Panc1 (cell line): Measurements from ENCODE around the gene IQGAP1. TPM values are rescaled to one million over a fixed set of nuclear protein-coding genes. Genes with fewer than 3 reads are reported as not detected.

Source experiments
- ATAC-seq: fragments of 200-7000 bp; cut with Tn5 transposase; 2 replicates; pipeline ENCODE4 v1.9.1; 2020; ENCODE audit warnings: mild to moderate bottlenecking, moderate library complexity
- BruUV-seq: library from RNA; stranded (reverse); fragments of 400-500 nt; replicated peaks from 2 replicates; lab custom pipeline; 2021; lab: Mats Ljungman, UMichigan
- CTCF ChIA-PET: fragments of 300-600 bp; sonication (Branson Sonifier 250); formaldehyde crosslinking; loops from one replicate; lab custom pipeline; 2022; ENCODE audit warnings: antibody characterized with exemption; lab: Charles Lee
- POLR2A ChIA-PET: fragments of 300-600 bp; sonication (Branson Sonifier 250); formaldehyde crosslinking; loops from one replicate; lab custom pipeline; 2022; ENCODE audit warnings: antibody characterized with exemption; lab: Charles Lee
- DNase-seq: peaks from one replicate; pipeline ENCODE4 v3.0.0-alpha.2; 2010; ENCODE audit warnings: low read depth, low spot score
- H3K27ac ChIP-seq: 2 replicates; pipeline ENCODE4 v1.5.1; 2011; ENCODE audit warnings: mild to moderate bottlenecking, low read length, inconsistent platforms
- H3K27me3 ChIP-seq: fragments of 200-500 bp; sonication (Bioruptor generic); 2 replicates; pipeline ENCODE4 v1.6.0; 2014; ENCODE audit warnings: low read length, inconsistent platforms; ENCODE audit not compliant: control insufficient read depth, insufficient read depth
- H3K36me3 ChIP-seq: fragments of 200-500 bp; sonication (Bioruptor generic); 2 replicates; pipeline ENCODE4 v1.5.1; 2014; ENCODE audit warnings: inconsistent platforms, mild to moderate bottlenecking, low read length, moderate library complexity; ENCODE audit not compliant: control insufficient read depth, insufficient read depth
- H3K4me1 ChIP-seq: 2 replicates; pipeline ENCODE4 v1.5.1; 2011; ENCODE audit warnings: inconsistent platforms, mild to moderate bottlenecking, low read length, moderate library complexity; ENCODE audit not compliant: control insufficient read depth, insufficient read depth
- H3K4me3 ChIP-seq, 2 experiments: 2 replicates each; pipeline ENCODE4 v1.5.1; 2011 to 2012; ENCODE audit warnings: low read depth in 2 of 2, low read length in 2 of 2, mild to moderate bottlenecking in 2 of 2, inconsistent platforms in 1 of 2, moderate library complexity in 1 of 2
- H3K9me3 ChIP-seq: fragments of 200-500 bp; sonication (Bioruptor generic); 2 replicates; pipeline ENCODE4 v1.5.1; 2014; ENCODE audit warnings: low read depth, mild to moderate bottlenecking, inconsistent platforms, low read length, moderate library complexity; ENCODE audit not compliant: control insufficient read depth, insufficient read depth
- CTCF ChIP-seq: fragments of 450-650 bp; IDR thresholded peaks from 2 replicates; pipeline ENCODE4 v1.5.1; 2017; ENCODE audit warnings: mild to moderate bottlenecking
- POLR2AphosphoS5 ChIP-seq: IDR thresholded peaks from 2 replicates; pipeline ENCODE4 v1.6.1; 2012; ENCODE audit warnings: mild to moderate bottlenecking, low read depth, low read length, moderate library complexity
- REST ChIP-seq, 2 experiments: IDR thresholded peaks; 2 replicates each; pipeline ENCODE4 v1.6.1; 2011 to 2012; ENCODE audit warnings: low read depth in 2 of 2, control low read depth in 1 of 2, low read length in 1 of 2, mild to moderate bottlenecking in 1 of 2, moderate library complexity in 1 of 2; ENCODE audit not compliant: insufficient read depth in 1 of 2
- SIN3A ChIP-seq: IDR thresholded peaks from 2 replicates; pipeline ENCODE4 v1.6.1; 2012; ENCODE audit warnings: low read depth, mild to moderate bottlenecking, low read length, moderate library complexity, borderline replicate concordance; ENCODE audit not compliant: insufficient read depth
- TCF7L2 ChIP-seq: IDR thresholded peaks from 2 replicates; pipeline ENCODE4 v1.6.1; 2011; ENCODE audit warnings: mild to moderate bottlenecking, low read depth, low read length, inconsistent platforms
- in situ Hi-C: cut with HindIII; loops from 2 replicates; pipeline ENCODE4 v1.10.0; 2016; ENCODE audit warnings: low sequenced_read_pairs, low pct_unique_long_range_greater_than_20kb
- intact Hi-C: fragments of 100-400 bp; cut with micrococcal nuclease; formaldehyde crosslinking; loops from one replicate; pipeline ENCODE4 v1.10.0; 2022; ENCODE audit not compliant: unreplicated experiment
- total RNA-seq: library from RNA; stranded (reverse); gene quantifications from one replicate; pipeline ENCODE4 v1.2.1, GENCODE V29; 2021; ENCODE audit not compliant: unreplicated experiment

Gene IQGAP1
- total RNA-seq, 1 experiment from 2014 or later, result 228 TPM

- in situ Hi-C loops, result no loop called here
- H3K9me3 ChIP-seq, result no peaks in the 10 kb centered on the region
- peaks cover 33% of the 10 kb centered on the region for H3K36me3 ChIP-seq
- H3K27ac ChIP-seq, result no peak overlapping the region
- intact Hi-C loops, result no loop called here
- DNase-seq, result no peak
- H3K4me1 ChIP-seq, result no peaks in the 10 kb centered on the region
- no TSS peak for BruUV-seq
- no peak for ATAC-seq
- TF ChIP-seq POLR2AphosphoS5, result no peak
- TF ChIP-seq TCF7L2, result no peak
- no peak for TF ChIP-seq REST (IDR thresholded peaks at IDR 0.05; ENCODE audit: insufficient read depth in 1 of 2, low read depth in 2 of 2, low read length in 1 of 2)
- no peak for TF ChIP-seq CTCF
- no peak for TF ChIP-seq SIN3A
- CTCF ChIA-PET, result no interaction called here
- no peaks in the 10 kb centered on the region for H3K27me3 ChIP-seq
- POLR2A ChIA-PET, result no interaction called here
- H3K4me3 ChIP-seq, result no peak overlapping the region
These were observed 83.1 kb downstream of the IQGAP1 start for GRCh38 chr15:90471126-90471525.

- POLR2A ChIA-PET, result no interaction called here
These were observed 83.7 kb downstream of the IQGAP1 start for GRCh38 chr15:90471769-90472168.

More at GRCh38 chr15:90471769-90472168, 83.7 kb downstream of the IQGAP1 start:
- CTCF ChIA-PET, result no interaction called here
- DNase-seq (no peak), ATAC-seq (no peak)
- H3K27ac ChIP-seq, result no peak overlapping the region
- peaks cover 36% of the 10 kb centered on the region for H3K36me3 ChIP-seq
- no peaks in the 10 kb centered on the region for H3K4me1 ChIP-seq
- no peaks in the 10 kb centered on the region for H3K9me3 ChIP-seq
- no peak overlapping the region for H3K4me3 ChIP-seq
- no peak for TF ChIP-seq SIN3A
- TF ChIP-seq CTCF, result no peak
- TF ChIP-seq REST (IDR thresholded peaks at IDR 0.05; ENCODE audit: insufficient read depth in 1 of 2, low read depth in 2 of 2, low read length in 1 of 2), result no peak
- no peak for TF ChIP-seq POLR2AphosphoS5
- no peak for TF ChIP-seq TCF7L2
- intact Hi-C loops, result no loop called here
- in situ Hi-C loops, result no loop called here
- BruUV-seq, result no TSS peak
- no peaks in the 10 kb centered on the region for H3K27me3 ChIP-seq
